ENCODE results near the gene PANX2.

PANX2 gene

DNA sequence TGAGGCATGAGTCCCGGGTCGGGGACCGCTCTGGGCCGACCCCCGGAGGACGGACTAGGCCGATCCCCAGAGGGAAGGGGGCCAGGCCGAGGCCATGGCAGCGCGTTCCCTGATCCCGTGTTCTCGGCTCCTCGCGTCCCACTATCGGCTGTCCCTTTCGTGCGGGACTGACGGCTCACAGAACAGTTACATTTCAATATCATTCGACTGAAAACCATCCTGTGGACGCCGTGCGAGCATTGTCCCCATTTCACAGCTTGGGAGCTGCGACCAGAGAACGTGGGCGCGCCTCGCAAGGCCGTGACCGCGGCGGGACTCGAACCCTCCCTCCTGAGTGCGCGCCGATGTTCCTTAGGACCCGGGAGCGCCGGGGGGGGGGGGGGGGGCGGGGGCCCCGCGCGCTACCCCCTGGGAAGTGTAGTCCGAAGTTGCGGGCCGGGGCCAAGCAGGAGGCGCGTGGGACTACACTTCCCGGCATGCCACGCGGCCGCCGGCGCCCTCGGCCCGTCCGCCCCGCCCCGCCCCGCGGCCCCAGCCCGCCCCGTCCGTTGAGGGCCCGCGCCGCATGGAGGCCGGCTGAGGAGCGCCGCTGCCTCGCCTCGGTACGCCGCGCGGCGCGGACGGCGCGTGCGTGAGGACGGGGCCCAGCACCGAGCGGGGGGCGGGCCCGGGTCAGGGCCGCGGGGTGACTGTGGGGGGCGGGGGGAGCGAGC lies 15.0 kb downstream of the PANX2 start, which contains the start of gene TRABD:
TSS of gene TRABD (plus strand) at position 539 of the 713 bp plus-strand sequence. CDS start 7,148 bp downstream, outside the sequence.
- DNase-seq, result peak; percentile 90

DNA sequence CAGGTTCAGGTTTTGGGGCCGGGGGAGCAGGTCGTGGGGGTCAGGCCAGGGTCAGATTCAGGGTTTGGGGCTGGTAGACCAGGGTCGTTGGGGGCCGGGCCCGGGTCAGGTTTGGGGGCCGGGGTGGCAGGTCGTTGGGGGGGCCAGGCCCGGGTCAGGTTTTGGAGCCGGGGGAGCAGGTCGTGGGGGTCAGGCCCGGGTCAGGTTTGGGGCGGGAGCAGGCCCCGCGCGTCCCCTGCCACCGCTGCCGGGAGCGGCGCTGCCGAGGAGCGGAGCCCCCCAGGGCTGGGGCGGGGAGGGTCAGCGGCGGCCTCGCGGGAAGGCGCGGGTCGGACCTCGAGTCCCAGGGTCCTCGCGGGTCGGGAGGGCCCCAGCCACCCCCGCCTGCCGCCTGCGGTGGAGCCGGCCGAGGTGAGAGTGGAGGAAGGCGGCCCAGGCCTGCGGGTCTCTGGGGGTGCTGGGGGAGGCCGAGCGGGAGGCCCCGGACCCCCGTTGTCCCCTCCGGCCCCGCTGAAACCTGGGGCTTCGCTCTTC lies 15.7 kb downstream of the PANX2 start:
- DNase-seq, result no peak

DNA sequence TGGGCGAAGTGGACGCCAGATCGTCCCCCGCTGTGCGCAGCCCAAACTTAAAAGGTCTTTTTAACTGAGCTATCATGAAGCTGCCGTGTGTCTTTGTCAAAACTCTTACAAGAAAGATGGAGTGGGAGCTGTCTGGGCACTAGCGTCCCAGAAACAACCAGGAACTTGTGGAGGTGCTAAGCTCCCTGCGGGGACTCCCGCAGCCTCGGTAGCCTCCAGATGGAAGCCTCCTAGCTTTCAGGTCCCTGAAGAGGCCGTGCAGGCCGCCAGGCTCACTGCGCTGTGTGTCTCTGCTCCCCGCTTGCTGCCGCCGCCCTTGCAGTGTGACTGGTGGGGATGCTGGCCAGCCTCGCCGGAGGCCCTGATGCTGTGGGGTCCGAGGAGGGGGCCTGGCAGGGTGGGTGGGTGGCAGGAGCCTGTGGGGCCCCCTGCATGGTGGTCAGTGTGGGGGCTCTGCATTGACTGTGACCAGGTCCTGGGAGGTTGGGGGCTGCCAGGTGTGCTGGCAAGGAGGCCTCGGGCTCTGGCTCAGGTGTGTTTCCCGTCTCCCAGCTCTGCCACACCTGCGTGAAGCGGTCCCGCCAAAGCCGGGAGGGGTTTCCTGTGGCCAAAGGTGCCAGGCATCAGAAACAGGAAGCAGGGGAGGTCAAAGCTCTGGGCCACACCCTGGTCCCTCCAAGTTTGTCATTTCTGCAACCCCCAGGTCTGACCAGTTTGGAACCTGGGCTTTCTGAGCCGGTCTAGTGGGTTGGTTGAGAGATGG lies 16.4 kb downstream of the PANX2 start:
- DNase-seq, result peak; percentile 45

DNA sequence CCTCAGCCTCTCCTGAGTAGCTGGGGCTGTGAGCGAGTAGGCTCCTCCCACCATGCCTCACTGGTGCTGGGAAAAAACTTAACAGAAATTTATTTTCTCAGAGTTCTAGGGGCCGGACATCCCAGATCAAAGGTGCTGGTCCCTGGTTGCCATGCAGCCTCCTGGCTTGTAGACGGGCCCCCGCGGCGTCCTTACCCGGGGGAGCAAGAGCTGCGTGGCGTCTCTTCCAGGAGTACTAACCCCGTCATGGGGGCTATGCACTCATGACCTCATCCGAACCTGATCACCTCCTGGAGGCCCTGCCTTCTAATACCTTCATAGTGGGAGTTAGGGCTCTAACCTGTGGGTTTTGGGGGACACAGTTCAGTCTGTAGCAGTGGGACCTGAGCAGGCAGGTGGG lies 17.8 kb downstream of the PANX2 start:
- no peak for DNase-seq

DNA sequence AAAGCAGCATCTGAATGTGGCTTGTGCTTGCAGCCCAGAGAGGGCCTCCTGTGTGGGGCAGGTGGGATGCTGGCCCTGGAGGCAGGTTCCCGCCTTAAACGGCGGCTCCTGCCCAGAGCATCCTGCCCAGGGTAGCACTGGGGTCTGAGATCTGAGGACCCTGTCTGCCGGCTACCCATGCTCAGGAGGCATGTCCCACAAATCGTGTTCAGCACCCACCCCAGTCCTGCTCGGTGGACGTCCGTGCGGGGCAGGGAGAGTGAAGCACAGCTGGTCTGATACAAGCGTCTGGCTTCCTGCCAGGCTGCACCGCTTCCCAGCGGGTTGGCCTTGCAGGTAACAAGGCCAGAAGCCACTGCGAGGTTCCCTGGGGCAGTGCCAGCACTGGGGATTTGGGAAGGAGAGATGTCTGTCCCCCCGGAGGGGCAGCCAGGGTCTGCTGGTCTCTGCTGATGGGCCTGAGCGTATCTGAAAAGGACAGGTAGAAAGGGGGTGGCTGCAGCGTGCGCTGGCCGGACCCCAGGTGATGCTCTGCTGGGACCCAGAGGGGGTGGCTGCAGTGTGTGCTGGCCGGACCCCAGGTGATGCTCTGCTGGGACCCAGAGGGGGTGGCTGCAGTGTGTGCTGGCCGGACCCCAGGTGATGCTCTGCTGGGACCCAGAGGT lies 18.8 kb downstream of the PANX2 start:
- no peak for DNase-seq

DNA sequence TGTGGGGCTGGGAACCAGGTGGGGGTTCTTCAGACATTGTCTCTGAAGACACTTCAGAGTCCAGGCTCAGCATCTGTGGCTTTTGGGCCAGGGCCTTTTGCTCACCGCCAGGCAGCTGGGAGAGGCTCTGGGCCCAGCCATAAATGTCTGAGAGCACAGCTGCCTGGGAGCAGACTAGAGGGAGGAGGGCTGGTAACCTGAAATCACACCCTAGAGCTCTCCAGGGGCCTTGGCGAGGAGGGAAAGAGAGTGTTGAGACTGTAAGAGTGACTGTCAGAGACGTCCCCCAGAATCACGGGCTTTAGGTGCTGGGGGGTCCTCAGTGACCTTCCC lies 19.3 kb downstream of the PANX2 start:
- DNase-seq, result no peak

DNA sequence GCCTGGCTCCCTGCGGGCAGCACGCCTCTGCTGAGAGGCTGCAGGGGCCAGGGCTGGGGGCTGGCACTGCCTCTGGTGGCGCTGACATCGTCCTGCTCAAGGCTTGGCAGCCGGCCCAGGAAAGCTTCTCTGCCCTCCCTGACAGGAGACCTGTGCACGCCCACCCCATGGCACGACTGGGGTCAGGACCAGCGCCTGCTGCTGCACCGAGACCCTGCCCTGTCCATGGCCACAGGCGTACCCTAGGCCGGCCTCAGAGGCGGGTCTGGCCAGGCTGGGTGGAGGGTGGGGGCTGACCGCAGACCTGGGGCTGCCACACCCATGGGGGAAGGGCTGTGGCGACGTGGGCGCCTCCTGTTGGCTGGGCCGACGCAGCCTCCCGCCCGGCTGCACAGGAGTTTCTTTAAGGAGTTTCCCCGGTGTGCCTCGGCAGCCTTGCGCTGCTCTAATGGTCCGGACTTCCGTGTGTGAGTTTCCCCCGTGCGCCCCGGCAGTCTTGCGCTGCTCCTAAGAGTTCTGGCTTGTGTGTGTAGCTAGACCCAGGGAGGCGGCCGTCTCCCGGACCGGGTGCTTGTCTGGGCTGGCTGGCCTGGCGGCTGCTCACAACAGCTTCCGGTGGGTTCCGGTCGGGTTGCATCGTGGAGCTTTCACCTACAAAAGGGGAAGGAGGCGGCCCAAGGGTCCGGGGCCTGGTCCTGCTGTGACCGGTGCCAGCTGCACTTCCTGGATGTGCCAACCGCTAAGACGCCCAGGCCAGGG lies 19.8 kb downstream of the PANX2 start:
- DNase-seq, result peak; percentile 89

DNA sequence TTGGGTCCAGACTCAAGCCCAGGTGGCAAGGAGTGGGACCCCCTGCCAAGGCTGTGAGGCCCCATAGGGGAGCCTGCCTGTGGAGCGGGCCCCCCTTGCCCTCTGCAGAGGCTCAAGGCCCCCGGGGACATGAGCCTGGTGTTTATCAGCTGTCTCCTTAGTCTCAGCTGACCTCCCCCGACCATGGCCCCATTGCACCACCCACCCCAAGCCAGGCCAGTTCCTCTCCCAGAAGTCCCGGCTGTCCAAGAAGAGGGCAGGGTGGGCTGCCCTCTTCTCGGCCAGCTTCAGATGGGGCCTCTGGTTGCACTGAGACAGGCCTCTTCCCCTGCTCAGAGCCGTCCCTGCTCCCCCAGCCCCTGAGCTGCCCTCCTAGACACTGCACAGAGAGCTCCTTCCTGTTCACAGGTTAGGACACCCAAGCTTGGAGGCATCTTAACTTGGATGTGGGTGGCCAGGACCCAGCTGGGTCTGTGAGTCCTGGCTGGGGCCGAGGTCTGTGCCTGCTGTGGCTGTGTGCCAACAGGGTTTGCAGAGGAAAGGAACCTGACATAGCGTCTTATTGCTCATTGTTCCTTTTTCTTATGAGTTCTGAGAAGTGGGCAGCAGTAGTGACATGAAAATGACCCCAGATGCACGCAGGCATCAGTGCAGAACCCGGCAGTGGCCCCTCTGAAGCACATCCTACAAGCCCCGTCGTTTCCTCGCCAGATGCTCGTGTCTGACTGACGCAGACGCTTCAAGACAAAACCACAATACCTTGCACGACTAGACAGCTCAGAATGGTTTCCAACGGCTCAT lies 20.6 kb downstream of the PANX2 start:
- DNase-seq, result peak; percentile 84

DNA sequence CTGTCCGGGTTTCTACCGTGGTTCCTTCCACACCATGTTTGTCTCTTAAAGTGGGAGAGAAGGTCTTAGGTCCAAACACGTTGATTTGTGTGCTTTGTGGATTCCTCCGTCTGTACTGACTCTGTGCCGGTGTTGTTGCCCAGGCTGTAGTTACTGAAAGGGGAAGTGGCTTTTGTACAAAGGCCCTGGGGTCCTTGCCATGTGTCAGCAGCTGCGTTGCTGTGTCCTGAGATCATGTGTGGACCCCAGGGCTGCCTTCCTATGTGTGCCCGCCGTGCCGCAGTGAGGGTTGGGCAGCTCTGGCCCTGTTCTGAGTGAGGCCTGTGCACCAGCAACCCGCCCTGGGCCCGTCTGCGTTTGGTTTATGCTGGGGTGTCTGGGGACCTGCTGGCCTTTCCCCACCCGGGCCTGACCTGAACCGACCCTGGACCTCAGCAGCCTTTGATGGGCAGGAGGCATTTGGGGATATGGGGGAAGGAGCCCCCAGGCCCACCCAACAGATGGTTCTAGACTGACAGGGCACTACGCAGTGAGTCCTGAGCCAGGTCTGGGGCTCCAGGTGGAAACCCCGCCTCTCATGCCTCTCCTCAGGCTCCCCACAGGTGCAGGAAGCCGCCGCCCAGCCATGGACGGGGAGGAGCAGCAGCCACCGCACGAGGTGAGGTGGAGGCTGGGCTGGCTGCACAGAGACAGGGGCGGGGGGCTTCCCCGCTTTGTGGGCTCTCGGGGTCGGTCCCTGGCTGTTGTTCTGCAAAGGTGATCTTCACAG lies 22.1 kb downstream of the PANX2 start:
- peak; percentile 65 for DNase-seq

DNA sequence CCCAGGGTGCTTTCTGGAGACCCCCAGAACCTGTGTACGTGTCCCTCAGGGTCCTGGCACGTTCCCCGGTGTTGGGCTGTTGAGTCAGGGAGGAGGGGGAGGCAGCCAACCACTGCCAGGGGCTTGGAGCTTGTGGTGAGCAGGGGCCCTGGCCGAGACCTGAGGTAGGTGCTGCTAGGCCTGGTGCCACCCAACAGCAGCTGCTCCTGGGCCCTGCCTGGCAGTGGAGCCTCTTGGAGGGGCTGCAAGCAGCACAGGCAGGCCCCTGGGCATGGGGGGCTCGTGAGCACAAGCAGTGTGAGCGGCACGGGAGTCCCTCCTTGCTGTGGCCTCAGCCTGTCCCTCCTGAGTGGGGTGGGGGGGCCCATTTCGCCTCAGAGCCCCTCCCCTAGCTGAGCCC lies 23.1 kb downstream of the PANX2 start:
- DNase-seq, result no peak

DNA sequence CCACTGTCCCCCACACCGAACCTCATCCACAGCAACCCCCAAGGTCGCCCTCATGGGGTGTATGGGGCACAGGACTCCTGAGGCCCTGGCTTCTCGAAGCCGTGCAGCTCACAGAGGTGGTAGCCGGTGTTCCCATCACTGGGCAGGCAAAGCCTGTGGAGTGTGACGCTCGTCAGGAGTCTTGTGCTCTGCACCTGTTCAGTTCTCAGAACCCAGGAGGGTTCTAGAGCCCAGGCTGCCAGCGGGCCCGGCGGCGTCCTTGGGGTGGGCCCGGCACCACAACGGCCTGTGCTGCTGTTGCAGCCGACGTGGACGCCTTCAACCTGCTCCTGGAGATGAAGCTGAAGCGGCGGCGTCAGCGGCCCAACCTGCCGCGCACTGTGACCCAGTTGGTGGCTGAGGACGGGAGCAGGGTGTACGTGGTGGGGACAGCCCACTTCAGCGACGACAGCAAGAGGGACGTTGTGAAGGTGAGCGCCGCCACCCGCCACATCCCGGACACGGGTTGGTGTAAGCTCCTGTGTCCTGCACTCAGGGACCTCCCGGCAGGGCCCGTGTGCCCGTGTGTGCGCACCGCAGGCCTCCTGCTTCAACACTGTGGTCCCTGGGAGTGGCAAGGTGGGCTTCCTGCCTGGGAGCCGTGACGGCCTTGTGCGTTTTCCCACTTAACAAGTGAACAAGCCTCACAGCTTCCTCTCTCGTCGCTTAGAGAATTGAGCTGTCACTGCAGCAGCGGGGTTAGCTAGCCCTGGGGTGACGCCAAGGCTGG lies 23.7 kb downstream of the PANX2 start:
- DNase-seq, result no peak

DNA sequence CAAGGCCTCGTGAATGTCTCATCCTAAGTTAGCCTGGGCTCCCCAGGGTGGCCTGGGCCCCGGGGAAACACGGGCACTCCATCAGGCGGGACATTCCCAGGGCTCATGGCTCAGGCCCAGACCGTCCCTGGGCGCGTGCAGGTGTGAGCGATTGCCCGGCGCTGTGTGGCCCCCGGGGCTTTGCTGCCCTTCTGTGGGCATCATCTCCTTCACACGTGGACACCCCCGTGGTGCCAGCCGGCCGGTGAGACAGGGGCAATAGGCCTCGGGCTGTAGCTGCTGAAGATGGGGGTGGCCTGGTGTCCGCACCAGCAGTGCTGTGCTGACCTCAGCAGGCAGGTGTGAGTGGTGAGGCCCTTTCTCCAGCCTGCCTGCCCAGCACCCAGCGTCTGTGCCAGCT lies 25.7 kb downstream of the PANX2 start:
- no peak for DNase-seq

DNA sequence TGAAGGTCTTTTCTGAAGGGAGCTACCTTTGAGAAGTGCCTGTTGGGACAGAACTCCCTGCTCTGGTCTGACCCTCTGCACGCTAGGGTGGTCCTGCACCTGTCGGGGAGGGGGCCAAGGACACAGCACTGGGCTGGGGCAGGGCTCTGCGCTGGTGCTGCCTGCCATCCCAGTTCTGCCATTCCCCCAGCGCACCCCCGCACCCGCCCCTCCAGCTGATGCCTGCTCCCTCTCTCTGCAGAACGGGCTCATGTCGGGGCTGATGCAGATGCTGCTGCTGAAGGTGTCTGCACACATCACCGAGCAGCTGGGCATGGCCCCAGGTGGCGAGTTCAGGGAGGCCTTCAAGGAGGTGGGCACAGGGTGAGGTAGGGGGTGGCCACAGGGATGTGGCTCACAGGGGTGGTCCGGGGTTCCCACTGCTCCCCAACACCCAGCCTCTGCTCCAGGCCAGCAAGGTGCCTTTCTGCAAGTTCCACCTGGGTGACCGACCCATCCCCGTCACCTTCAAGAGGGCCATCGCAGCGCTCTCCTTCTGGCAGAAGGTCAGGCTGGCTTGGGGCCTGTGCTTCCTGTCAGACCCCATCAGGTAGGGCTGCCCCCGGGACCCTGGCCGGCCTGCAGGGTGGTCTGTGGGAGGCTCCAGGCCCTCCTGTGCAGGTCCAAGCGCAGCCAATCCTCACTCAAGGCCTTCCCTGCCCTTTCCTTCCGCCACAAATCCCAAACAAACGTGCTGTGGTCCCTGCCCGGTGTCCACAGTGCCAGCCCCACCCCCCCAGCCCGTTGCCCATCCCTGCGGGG lies 26.7 kb downstream of the PANX2 start:
- DNase-seq, result no peak

DNA sequence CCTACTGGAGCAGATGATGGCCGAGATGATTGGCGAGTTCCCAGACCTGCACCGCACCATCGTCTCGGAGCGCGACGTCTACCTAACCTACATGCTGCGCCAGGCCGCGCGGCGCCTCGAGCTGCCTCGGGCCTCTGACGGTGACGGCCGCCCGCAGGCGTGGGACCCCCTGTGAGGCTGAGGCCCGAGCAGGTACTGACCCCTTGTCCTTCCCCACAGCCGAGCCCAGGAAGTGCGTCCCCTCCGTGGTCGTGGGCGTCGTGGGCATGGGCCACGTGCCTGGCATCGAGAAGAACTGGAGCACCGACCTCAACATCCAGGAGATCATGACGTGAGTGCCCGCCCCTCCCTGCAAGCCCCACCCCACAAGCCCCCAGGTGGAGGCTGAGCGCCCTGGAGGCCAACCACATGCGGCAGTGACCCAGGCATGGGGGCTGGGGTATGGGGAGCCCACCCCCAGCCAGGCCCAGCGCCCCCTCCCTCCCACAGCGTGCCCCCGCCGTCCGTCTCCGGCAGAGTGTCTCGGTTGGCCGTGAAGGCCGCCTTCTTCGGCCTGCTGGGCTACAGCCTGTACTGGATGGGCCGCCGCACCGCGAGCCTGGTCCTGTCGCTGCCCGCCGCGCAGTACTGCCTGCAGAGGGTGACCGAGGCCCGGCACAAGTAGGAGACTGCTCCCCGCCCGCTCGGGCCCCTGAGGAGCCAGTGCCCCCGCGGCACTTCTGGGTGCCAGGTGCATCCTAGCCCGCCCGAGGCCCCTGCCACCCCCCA lies 27.5 kb downstream of the PANX2 start:
- no peak for DNase-seq

DNA sequence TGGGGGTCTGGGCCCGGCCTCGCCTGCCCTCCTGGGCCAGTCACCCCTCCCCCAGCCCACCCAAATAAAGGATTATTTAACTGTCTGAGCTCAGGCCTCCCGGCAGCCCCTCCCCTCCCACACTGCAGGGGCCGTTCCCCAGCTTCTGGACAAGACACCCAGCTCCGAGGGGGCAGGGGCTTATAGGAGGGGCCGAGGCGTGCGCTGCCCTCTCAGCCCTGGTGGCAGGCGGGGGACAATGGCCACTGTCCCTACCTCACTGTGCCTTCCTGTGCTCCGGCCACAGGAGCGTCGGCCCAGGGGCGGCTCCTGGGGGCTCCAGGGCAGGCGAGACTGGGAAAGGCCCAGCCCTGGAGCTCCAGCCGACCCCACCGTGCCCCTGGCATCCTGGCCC lies 28.1 kb downstream of the PANX2 start:
- no peak for DNase-seq

DNA sequence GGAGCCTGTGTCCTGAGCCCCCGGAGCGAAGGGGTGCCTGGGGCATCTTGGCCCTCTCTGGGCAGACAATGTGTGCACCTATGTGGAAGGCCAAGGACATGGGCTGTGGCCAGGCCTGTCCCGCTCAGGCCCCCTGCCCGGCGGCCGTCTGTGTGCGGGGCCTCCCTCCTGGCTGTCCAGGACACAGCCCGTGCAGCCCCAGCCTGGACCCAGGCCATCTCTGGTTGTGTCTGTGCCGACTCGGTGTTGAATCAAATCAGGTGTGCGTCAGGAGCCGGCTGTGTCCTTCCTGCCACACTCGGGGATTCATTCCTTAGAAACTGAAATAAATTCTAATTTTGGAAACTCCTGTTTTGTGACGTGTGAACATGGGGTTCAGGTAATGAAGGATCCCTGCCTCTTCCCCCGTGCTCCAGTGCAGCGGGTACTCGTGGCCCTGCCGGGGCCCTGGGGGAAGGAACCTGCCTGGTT lies 28.8 kb downstream of the PANX2 start:
- DNase-seq, result no peak

DNA sequence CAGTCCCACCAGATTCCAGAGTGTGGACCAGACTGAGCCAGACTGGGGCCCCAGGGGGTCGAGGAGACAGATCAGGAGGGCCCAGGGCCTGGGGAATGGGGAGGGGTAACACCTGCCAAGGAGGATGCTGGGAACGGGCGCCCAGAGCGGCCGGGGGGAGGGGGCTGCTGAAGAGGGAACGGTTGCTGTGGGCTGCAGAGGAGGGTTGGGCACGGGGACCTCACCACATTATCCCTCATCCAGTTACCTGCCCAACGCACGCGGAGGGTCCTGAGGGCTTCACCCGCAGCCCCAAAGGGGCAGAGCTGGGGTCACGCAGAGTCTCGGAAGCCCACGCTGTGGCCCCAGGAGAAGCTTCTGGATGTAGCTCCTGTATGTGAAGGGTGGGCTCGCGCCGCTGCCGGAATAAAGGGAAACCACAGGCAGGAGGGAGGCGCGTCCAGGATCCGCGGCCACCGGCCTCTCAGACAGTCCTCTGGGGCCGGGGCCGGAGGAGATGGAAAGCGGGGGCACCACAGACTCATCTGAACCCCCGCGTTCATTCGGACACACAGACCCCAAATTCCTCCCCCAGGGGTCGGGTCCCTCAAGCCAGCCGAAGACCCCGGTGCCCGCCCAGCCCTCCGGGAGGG lies 29.4 kb downstream of the PANX2 start:
- DNase-seq, result no peak
